OCI-LY1 (cell line): ENCODE data around the gene CCDC78.
"Not testable (repeated sequence)": the region's sequence is repeated elsewhere in the genome, so short reads cannot be mapped to it uniquely, and the experiment has no call there.

Experiments
- CTCF ChIP-seq: fragments of 200-600 bp; sonication (generic), shearing (Covaris generic); IDR thresholded peaks from 2 replicates; pipeline ENCODE4 v1.5.1; 2017; ENCODE audit warnings: mild to moderate bottlenecking, antibody characterized with exemption, low read length, moderate library complexity, mixed read lengths
- EZH2 ChIP-seq: fragments of 200-600 bp; sonication (generic), shearing (Covaris generic); IDR thresholded peaks from 2 replicates; pipeline ENCODE4 v1.8.0; 2017; ENCODE audit warnings: borderline replicate concordance, mixed run types, mild to moderate bottlenecking, antibody characterized with exemption, low read length, moderate library complexity, mixed read lengths

GRCh38 chr16:712740-713250, 13.4 kb downstream of the CCDC78 start:
- TF ChIP-seq CTCF, result peak; percentile 35
- TF ChIP-seq EZH2, result not testable (repeated sequence)
